Naive B cell (primary cell): ENCODE data around the gene SLC16A13. TPM values are rescaled to one million over a fixed set of nuclear protein-coding genes. Genes with fewer than 3 reads are reported as not detected.

Source experiments
- ATAC-seq, 2 donors: fragments of 150-1000 bp; cut with Tn5 transposase; 2 replicates each; pipeline ENCODE4 v1.10.0; 2021; ENCODE audit warnings: low read depth in 2 of 2, mild to moderate bottlenecking in 2 of 2, moderate library complexity in 2 of 2
- DNase-seq: peaks from one replicate; pipeline ENCODE4 v3.0.0; 2022
- H3K27ac Mint-ChIP-seq, 6 donors: one replicate each; pipeline ENCODE4 v1.8.0; 2020 to 2022; ENCODE audit warnings: mild to moderate bottlenecking in 6 of 6, mixed read lengths in 6 of 6, moderate library complexity in 5 of 6, inconsistent platforms in 2 of 6
- H3K27me3 Mint-ChIP-seq, 3 donors: one replicate each; pipeline ENCODE4 v1.8.0; 2021 to 2022; ENCODE audit warnings: mixed read lengths in 3 of 3, mild to moderate bottlenecking in 1 of 3
- H3K36me3 Mint-ChIP-seq, 2 donors: one replicate each; pipeline ENCODE4 v1.8.0; 2020 to 2022; ENCODE audit warnings: mixed read lengths in 2 of 2, inconsistent platforms in 1 of 2, mild to moderate bottlenecking in 1 of 2
- H3K4me1 Mint-ChIP-seq, 3 donors: one replicate each; pipeline ENCODE4 v1.8.0; 2020 to 2022; ENCODE audit warnings: mixed read lengths in 3 of 3, inconsistent platforms in 1 of 3, mild to moderate bottlenecking in 1 of 3, moderate library complexity in 1 of 3
- H3K4me3 Mint-ChIP-seq, 8 donors: one replicate each; pipeline ENCODE4 v1.8.0; 2020 to 2022; ENCODE audit warnings: mild to moderate bottlenecking in 8 of 8, mixed read lengths in 8 of 8, moderate library complexity in 8 of 8, inconsistent platforms in 2 of 8
- H3K9me3 Mint-ChIP-seq, 7 donors: one replicate each; pipeline ENCODE4 v1.8.0; 2020 to 2022; ENCODE audit warnings: mixed read lengths in 7 of 7, mild to moderate bottlenecking in 5 of 7, inconsistent platforms in 2 of 7, moderate library complexity in 1 of 7
- polyA plus RNA-seq, 6 donors: library from polyadenylated mRNA; unstranded; fragments of 300-500 nt; fragmentation: Illumina TruSeq; gene quantifications; one replicate each; pipeline ENCODE4 v1.2.3, GENCODE V29; 2021; ENCODE audit warnings: low read depth in 6 of 6

The SLC16A13 gene
- polyA plus RNA-seq, 6 donors from 2014 or later, result 0.66 to 3.0 (median 2.4) TPM

- H3K36me3 Mint-ChIP-seq, result no peaks in the 10 kb centered on the region
- H3K27me3 Mint-ChIP-seq, result no peaks in the 10 kb centered on the region
- no peaks in the 10 kb centered on the region for H3K9me3 Mint-ChIP-seq
- H3K27ac Mint-ChIP-seq, result peak overlapping the region; percentile 64 to 98 (median 82)
- peak overlapping the region in 5 of 8 donors; percentile 21 to 96 (median 47) for H3K4me3 Mint-ChIP-seq
- H3K4me1 Mint-ChIP-seq, result peaks cover 33 to 60% (median 51%) of the 10 kb centered on the region in 3 donors
- DNase-seq (no peak), ATAC-seq (no peak)
Measured at GRCh38 chr17:7016886-7017826, 18.7 kb upstream of the SLC16A13 start.

GRCh38 chr17:7017827-7018200, 18.0 kb upstream of the SLC16A13 start:
- ATAC-seq (no peak), DNase-seq (no peak)
- Mint-ChIP-seq H3K36me3 (no peaks in the 10 kb centered on the region), H3K9me3 (no peaks in the 10 kb centered on the region), H3K27ac (peak overlapping the region in 3 of 6 donors; percentile 75 to 98 (median 83)), H3K4me1 (peaks cover 37 to 64% (median 56%) of the 10 kb centered on the region in 3 donors), H3K4me3 (peak overlapping the region in 3 of 8 donors; percentile 25 to 71 (median 65)), H3K27me3 (no peaks in the 10 kb centered on the region)

- Mint-ChIP-seq H3K4me3 (peak overlapping the region in 2 of 8 donors; percentile 65 to 71), H3K4me1 (peaks cover 37 to 64% (median 59%) of the 10 kb centered on the region in 3 donors), H3K27me3 (no peaks in the 10 kb centered on the region), H3K36me3 (no peaks in the 10 kb centered on the region), H3K27ac (peak overlapping the region in 4 of 6 donors; percentile 80 to 98 (median 88)), H3K9me3 (peaks cover 0 to 2% (median 0%) of the 10 kb centered on the region in 7 donors)
- no peak for ATAC-seq
- DNase-seq, result no peak
Measured at GRCh38 chr17:7018331-7018964, 17.4 kb upstream of the SLC16A13 start.

GRCh38 chr17:7019367-7019766, 16.4 kb upstream of the SLC16A13 start:
- peak overlapping the region in 3 of 8 donors; percentile 3 to 53 (median 29) for H3K4me3 Mint-ChIP-seq
- H3K27me3 Mint-ChIP-seq, result no peaks in the 10 kb centered on the region
- no peak for ATAC-seq
- H3K9me3 Mint-ChIP-seq, result peaks cover 0 to 2% (median 0%) of the 10 kb centered on the region in 7 donors
- H3K27ac Mint-ChIP-seq, result peak overlapping the region in 3 of 6 donors; percentile 16 to 98 (median 88)
- H3K4me1 Mint-ChIP-seq, result peaks cover 35 to 64% (median 59%) of the 10 kb centered on the region in 3 donors
- no peak for DNase-seq
- H3K36me3 Mint-ChIP-seq, result no peaks in the 10 kb centered on the region

GRCh38 chr17:7019839-7020519, 15.8 kb upstream of the SLC16A13 start:
- Mint-ChIP-seq H3K27ac (peak overlapping the region in 2 of 6 donors; percentile 52 to 91), H3K4me1 (peaks cover 33 to 68% (median 59%) of the 10 kb centered on the region in 3 donors), H3K36me3 (no peaks in the 10 kb centered on the region), H3K4me3 (peak overlapping the region in 2 of 8 donors; percentile 15 to 73), H3K27me3 (no peaks in the 10 kb centered on the region), H3K9me3 (peaks cover 0 to 2% (median 0%) of the 10 kb centered on the region in 7 donors)
- ATAC-seq, result no peak
- DNase-seq, result no peak

- ATAC-seq, result no peak
- peaks cover 28 to 57% (median 48%) of the 10 kb centered on the region in 3 donors for H3K4me1 Mint-ChIP-seq
- DNase-seq, result no peak
- peaks cover 0 to 2% (median 0%) of the 10 kb centered on the region in 7 donors for H3K9me3 Mint-ChIP-seq
- H3K4me3 Mint-ChIP-seq, result peak overlapping the region in 6 of 8 donors; percentile 73 to 91 (median 80)
- no peaks in the 10 kb centered on the region for H3K36me3 Mint-ChIP-seq
- H3K27ac Mint-ChIP-seq, result peak overlapping the region in 4 of 6 donors; percentile 68 to 98 (median 94)
- H3K27me3 Mint-ChIP-seq, result no peaks in the 10 kb centered on the region
Measured at GRCh38 chr17:7020894-7021664, 14.7 kb upstream of the SLC16A13 start.

GRCh38 chr17:7021993-7022778, 13.6 kb upstream of the SLC16A13 start:
- Mint-ChIP-seq H3K27ac (peak overlapping the region; percentile 91 to 99 (median 97)), H3K4me3 (peak overlapping the region; percentile 73 to 91 (median 86)), H3K9me3 (peaks cover 0 to 2% (median 0%) of the 10 kb centered on the region in 7 donors), H3K27me3 (no peaks in the 10 kb centered on the region), H3K4me1 (peaks cover 24 to 57% (median 40%) of the 10 kb centered on the region in 3 donors), H3K36me3 (no peaks in the 10 kb centered on the region)
- peak; percentile 69 to 73 for ATAC-seq
- DNase-seq, result peak; percentile 88

- DNase-seq, result no peak
- ATAC-seq, result no peak
- Mint-ChIP-seq H3K9me3 (peaks cover 0 to 2% (median 0%) of the 10 kb centered on the region in 7 donors), H3K36me3 (no peaks in the 10 kb centered on the region), H3K27ac (peak within 1 kb of the TSS; percentile 91 to 99 (median 97)), H3K27me3 (no peaks in the 10 kb centered on the region), H3K4me1 (peaks cover 24 to 49% (median 35%) of the 10 kb centered on the region in 3 donors), H3K4me3 (peak within 1 kb of the TSS; percentile 73 to 91 (median 86))
Measured at GRCh38 chr17:7022781-7023571, 12.8 kb upstream of the SLC16A13 start, which contains the start of gene BCL6B. TSS of gene BCL6B (plus strand) at chr17:7023050. CDS start at chr17:7023672, 622 bp downstream.

- DNase-seq, result peak; percentile 90
- H3K9me3 Mint-ChIP-seq, result peaks cover 0 to 2% (median 0%) of the 10 kb centered on the region in 7 donors
- H3K27ac Mint-ChIP-seq, result peak overlapping the region; percentile 91 to 99 (median 96)
- H3K36me3 Mint-ChIP-seq, result no peaks in the 10 kb centered on the region
- peak; percentile 57 to 63 for ATAC-seq
- H3K4me3 Mint-ChIP-seq, result peak overlapping the region; percentile 73 to 91 (median 86)
- H3K4me1 Mint-ChIP-seq, result peaks cover 24 to 49% (median 37%) of the 10 kb centered on the region in 3 donors
- no peaks in the 10 kb centered on the region for H3K27me3 Mint-ChIP-seq
Measured at GRCh38 chr17:7023576-7024401, 12.0 kb upstream of the SLC16A13 start.

- ATAC-seq, result no peak
- Mint-ChIP-seq H3K9me3 (peaks cover 0 to 2% (median 0%) of the 10 kb centered on the region in 7 donors), H3K27me3 (no peaks in the 10 kb centered on the region), H3K4me3 (peak overlapping the region in 2 of 8 donors; percentile 8 to 41), H3K4me1 (peaks cover 30 to 55% (median 43%) of the 10 kb centered on the region in 3 donors), H3K27ac (peak overlapping the region in 5 of 6 donors; percentile 54 to 97 (median 90)), H3K36me3 (no peaks in the 10 kb centered on the region)
- DNase-seq, result no peak
Measured at GRCh38 chr17:7024402-7024785, 11.4 kb upstream of the SLC16A13 start.
